ENCODE measurements around the gene TFPT.

TFPT gene

GRCh38 chr19:54149021-54149812 is 33.8 kb upstream of the TFPT start:
- DNase-seq (ENCODE audit: low read depth): no peak

DNA sequence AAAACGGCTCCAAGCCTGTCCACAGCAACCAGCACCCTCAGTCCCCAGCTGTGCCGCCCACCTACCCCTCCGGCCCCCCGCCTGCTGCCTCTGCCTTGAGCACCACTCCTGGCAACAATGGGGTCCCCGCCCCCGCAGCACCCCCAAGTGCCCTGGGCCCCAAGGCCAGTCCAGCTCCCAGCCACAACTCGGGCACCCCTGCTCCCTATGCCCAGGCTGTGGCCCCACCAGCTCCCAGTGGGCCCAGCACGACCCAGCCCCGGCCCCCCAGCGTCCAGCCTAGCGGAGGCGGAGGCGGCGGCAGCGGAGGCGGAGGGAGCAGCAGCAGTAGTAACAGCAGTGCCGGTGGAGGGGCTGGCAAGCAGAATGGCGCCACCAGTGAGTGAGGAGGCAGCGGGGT is 32.7 kb upstream of the TFPT start:
- no peak for DNase-seq (ENCODE audit: low read depth)

GRCh38 chr19:54147676-54148075 is 32.2 kb upstream of the TFPT start:
- DNase-seq (ENCODE audit: low read depth): no peak

GRCh38 chr19:54145541-54146158 is 30.2 kb upstream of the TFPT start:
- DNase-seq (ENCODE audit: low read depth): no peak

DNA sequence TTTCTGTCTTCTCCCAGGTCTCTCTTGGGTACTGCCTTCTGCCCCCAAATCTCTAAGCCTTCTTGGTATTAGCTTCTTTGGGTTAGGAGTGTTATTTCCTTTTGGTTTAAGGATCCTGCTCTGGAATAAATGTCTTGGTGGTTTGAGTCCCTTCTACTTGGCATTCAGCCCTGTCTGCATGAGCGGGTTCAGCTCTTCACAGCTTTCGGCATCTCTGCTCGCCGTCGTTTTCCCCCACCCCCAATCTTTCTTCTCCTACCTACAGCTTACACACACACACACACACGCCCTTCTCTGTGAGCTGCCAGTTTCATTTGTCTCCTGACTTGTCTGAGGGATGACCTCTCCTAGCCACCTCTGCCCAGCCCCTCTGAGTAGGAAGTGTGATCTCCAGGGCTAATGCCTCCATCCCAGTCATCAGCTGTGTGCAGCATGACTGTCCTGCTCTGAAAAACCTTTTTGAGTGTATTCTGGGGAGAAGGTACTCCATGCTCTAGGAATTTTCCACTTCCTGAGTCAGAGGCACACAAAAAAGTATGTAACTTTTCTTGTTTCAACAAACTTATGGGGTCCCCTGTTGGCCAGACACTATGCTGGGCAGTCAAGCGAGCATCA is 26.8 kb upstream of the TFPT start:
- no peak for DNase-seq (ENCODE audit: low read depth)

- DNase-seq (ENCODE audit: low read depth): peak; percentile 57
Observed at GRCh38 chr19:54141356-54141755, 25.9 kb upstream of the TFPT start.

GRCh38 chr19:54138489-54139256 is 23.2 kb upstream of the TFPT start:
- no peak for DNase-seq (ENCODE audit: low read depth)

- DNase-seq (ENCODE audit: low read depth): no peak
Observed at GRCh38 chr19:54137699-54138488, 22.4 kb upstream of the TFPT start, which contains the start of gene CNOT3. Gene CNOT3, plus strand, starts transcription at chr19:54137762. Its CDS starts 5,217 bp downstream, at chr19:54142979.

- DNase-seq (ENCODE audit: low read depth): peak; percentile 100
Observed at GRCh38 chr19:54136864-54137698, 21.6 kb upstream of the TFPT start.

DNA sequence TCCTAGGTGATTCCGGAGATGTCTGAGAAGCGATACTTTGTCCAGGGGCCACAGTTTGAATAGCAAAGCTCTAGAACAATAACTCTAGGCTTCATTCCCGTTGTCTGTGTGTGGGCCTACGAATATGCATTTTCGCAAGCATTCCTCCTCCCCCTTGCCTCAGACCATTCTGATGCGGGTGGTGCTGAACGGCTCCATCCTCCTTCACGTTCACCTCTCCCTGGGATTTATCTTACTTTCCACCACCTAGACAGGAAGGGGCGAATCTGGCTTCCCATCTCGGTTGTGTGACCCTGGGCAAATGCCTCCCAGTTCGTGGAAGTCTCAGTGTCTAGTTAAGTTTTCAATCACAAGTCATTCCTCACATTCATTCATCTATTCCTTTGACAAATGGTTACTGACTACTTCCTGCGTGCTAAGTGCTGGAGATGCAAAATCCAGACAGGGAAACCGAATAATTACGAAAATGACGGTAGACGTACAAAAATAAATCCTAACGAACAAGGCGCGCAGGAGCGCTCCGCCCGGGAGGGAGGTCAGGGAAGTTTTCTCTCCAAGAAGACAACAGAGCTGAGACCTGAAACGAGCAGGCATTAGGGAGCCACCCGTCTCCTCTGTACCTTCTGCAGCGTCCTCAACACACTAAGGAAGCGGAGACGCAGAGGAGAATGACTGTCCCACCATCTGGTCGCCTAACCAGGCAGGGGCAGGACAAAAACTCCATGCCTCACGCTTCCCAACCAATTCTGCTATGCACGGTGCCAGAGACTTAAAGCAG is 20.8 kb upstream of the TFPT start:
- no peak for DNase-seq (ENCODE audit: low read depth)

- no peak for DNase-seq (ENCODE audit: low read depth)
Observed at GRCh38 chr19:54133957-54134590, 18.6 kb upstream of the TFPT start.

- no peak for DNase-seq (ENCODE audit: low read depth)
Observed at GRCh38 chr19:54133312-54133956, 18.0 kb upstream of the TFPT start.

GRCh38 chr19:54129617-54129996 is 14.2 kb upstream of the TFPT start:
- DNase-seq (ENCODE audit: low read depth): no peak

DNA sequence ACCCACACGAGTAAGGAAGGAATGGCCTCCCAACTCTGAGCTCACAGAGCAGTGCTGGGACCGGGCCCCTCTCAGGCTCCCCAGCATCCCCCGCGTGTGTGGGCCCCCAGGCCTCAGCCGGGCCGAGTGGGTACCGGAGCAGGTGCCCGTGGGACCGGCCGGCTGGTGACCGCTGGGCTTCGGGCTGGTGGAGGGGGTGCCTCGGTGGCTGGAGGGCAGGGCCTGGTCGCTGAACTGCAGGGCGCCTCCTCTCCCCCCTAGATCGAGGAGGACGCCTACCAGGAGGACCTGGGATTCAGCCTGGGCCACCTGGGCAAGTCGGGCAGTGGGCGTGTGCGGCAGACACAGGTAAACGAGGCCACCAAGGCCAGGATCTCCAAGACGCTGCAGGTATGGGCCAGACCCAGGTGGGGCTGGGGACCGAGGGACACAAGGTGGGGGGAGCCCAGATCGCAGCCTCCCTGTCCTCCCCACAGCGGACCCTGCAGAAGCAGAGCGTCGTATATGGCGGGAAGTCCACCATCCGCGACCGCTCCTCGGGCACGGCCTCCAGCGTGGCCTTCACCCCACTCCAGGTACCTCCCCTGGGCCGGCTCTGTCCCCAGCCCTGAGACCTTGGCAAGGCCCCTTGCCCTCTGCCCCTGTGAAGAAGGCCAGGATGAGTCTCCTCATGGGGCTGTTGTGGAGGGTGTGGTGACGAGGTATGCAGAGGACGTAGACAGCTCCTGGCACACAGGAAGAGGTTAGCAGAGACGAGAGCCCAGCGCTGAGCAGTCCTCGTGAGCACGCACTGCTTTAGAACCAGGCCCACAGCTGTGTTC is 13.5 kb upstream of the TFPT start:
- DNase-seq (ENCODE audit: low read depth): no peak

- no peak for DNase-seq (ENCODE audit: low read depth)
Observed at GRCh38 chr19:54128441-54128725, 12.9 kb upstream of the TFPT start.

DNA sequence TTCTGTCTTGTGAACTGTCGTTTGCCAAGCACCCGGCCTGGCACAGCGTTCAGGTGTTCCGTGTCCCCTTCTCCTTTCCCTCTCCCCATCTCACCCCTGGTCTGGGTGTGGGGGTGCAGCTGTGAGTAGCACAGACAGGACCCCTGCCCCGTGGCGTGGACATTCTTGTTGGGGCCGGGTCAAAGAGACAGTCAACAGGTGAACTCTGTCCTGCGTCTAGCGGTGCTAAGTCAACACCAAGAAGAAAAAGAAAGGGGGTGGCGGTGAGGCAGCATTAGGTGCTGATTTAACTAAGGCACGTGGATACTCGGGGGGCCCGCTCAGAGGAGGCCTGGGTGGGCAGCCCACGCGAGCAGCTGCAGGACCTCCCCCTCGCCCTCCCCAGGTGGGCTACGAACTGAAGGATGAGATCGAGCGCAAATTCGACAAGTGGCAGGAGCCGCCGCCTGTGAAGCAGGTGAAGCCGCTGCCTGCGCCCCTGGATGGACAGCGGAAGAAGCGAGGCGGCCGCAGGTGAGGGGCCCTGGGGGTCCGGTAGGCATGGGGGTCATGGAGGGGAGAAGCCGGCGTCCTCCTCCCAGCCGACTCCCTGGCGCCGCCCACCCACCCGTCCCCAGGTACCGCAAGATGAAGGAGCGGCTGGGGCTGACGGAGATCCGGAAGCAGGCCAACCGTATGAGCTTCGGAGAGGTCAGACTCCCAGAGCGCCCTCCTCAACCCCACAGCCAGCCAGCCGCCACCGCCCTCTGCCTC is 12.4 kb upstream of the TFPT start:
- DNase-seq (ENCODE audit: low read depth): no peak

- no peak for DNase-seq (ENCODE audit: low read depth)
Observed at GRCh38 chr19:54125713-54126112, 10.3 kb upstream of the TFPT start.

DNA sequence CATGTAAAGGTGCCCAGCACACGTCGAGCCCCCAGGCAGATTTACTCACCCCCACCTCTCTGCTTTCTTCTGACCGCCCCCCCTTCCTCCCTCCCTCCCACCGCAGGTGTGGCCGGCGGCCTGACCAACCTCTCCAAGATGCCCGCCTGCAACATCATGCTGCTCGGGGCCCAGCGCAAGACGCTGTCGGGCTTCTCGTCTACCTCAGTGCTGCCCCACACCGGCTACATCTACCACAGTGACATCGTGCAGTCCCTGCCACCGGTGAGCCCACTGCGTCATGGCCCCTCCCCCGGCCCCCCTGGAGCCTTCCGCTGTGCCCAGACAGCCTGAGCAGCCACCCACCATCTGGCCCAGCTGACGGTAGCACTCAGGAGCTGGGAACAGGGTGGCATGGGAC is 8.9 kb upstream of the TFPT start:
- no peak for DNase-seq (ENCODE audit: low read depth)
